ENCODE measurements around the gene ENO2. TPM values are rescaled to one million over a fixed set of nuclear protein-coding genes. Genes with fewer than 3 reads are reported as not detected.

Gene ENO2
- total RNA-seq, 4 donors from 2014 or later, result 5.0 to 8.0 (median 5.5) TPM

- Histone ChIP-seq H3K4me3 (no peak overlapping the region), H3K4me1 (peaks cover 31 to 44% (median 35%) of the 10 kb centered on the region in 3 donors), H3K27me3 (no peaks in the 10 kb centered on the region), H3K27ac (peak overlapping the region; percentile 91 to 99 (median 98)), H3K36me3 (peaks cover 0 to 23% (median 0%) of the 10 kb centered on the region in 3 donors), H3K9me3 (no peaks in the 10 kb centered on the region)
- WGBS, 2 donors, result 23 to 40% methylated on average over 5 to 6 of the region's 6 CpGs
- TF ChIP-seq POLR2A (IDR thresholded peaks at IDR 0.05), result no peak
- TF ChIP-seq CTCF (IDR thresholded peaks at IDR 0.05), result no peak
- intact Hi-C loops (cut with DNase I), result loop anchor here (10.0 kb wide), 1 partner anchor 49 kb away; the partner anchor contains the start of gene SPSB2
- no peak for DNase-seq
These were observed 9.5 kb downstream of the ENO2 start for GRCh38 chr12:6923851-6924250.

- no peaks in the 10 kb centered on the region for H3K27me3 ChIP-seq
- TF ChIP-seq CTCF (IDR thresholded peaks at IDR 0.05) (no peak), POLR2A (IDR thresholded peaks at IDR 0.05) (no peak)
- H3K4me3 ChIP-seq, result peak overlapping the region in 3 of 4 donors; percentile 80 to 96 (median 87)
- H3K4me1 ChIP-seq, result peaks cover 42 to 58% (median 48%) of the 10 kb centered on the region in 3 donors
- H3K27ac ChIP-seq, result peak overlapping the region; percentile 91 to 99 (median 98)
- intact Hi-C loops (cut with DNase I), result loop anchor here (10.0 kb wide), 1 partner anchor 50 kb away; the partner anchor contains the start of gene SPSB2
- no peak for DNase-seq
- no peaks in the 10 kb centered on the region for H3K9me3 ChIP-seq
- H3K36me3 ChIP-seq, result peaks cover 0 to 15% (median 0%) of the 10 kb centered on the region in 3 donors
- 6 to 20% methylated on average over 1 of the region's 1 CpG for WGBS, 2 donors
These were observed 10.8 kb downstream of the ENO2 start for GRCh38 chr12:6925239-6925539.

- 12 to 30% methylated on average over 3 to 4 of the region's 8 CpGs for WGBS, 2 donors
- no peaks in the 10 kb centered on the region for H3K9me3 ChIP-seq
- H3K4me3 ChIP-seq, result peak overlapping the region; percentile 10 to 96 (median 84)
- H3K36me3 ChIP-seq, result peaks cover 0 to 15% (median 0%) of the 10 kb centered on the region in 3 donors
- no peaks in the 10 kb centered on the region for H3K27me3 ChIP-seq
- TF ChIP-seq POLR2A (IDR thresholded peaks at IDR 0.05) (peak in 1 of 4 donors; percentile 19), CTCF (IDR thresholded peaks at IDR 0.05) (peak in 1 of 6 experiments; percentile 6)
- H3K27ac ChIP-seq, result peak overlapping the region; percentile 91 to 99 (median 98)
- DNase-seq, result no peak
- H3K4me1 ChIP-seq, result peaks cover 47 to 63% (median 52%) of the 10 kb centered on the region in 3 donors
- intact Hi-C loops (cut with DNase I), result loop anchor here (10.0 kb wide), 1 partner anchor 51 kb away; the partner anchor contains the start of gene SPSB2
These were observed 11.3 kb downstream of the ENO2 start for GRCh38 chr12:6925540-6926279.

- H3K27ac ChIP-seq, result peak within 1 kb of the TSS; percentile 91 to 99 (median 98)
- intact Hi-C loops (cut with DNase I), result loop anchor here (10.0 kb wide), 1 partner anchor 53 kb away; the partner anchor contains the start of gene SPSB2
- H3K27me3 ChIP-seq, result no peaks in the 10 kb centered on the region
- 0 to 2% methylated on average over 23 to 28 of the region's 66 CpGs for WGBS, 2 donors
- peak in 2 of 4 donors; percentile 30 to 48 for TF ChIP-seq POLR2A (IDR thresholded peaks at IDR 0.05)
- TF ChIP-seq CTCF (IDR thresholded peaks at IDR 0.05), result no peak
- H3K4me1 ChIP-seq, result peaks cover 53 to 81% (median 56%) of the 10 kb centered on the region in 3 donors
- no peak for DNase-seq
- H3K9me3 ChIP-seq, result no peaks in the 10 kb centered on the region
- H3K4me3 ChIP-seq, result peak within 1 kb of the TSS; percentile 80 to 96 (median 84)
- peaks cover 0 to 6% (median 0%) of the 10 kb centered on the region in 3 donors for H3K36me3 ChIP-seq
These were observed 13.1 kb downstream of the ENO2 start, which contains the start of gene ATN1 for GRCh38 chr12:6927379-6928021. Gene ATN1, plus strand, starts transcription at chr12:6927959. Its CDS starts 6,043 bp downstream, at chr12:6934002.

Measured in esophagus squamous epithelium (tissue), 5 donors.